T47D (cell line): ENCODE measurements around the gene SSC5D.
"Not testable (repeated sequence)": the region's sequence is repeated elsewhere in the genome, so short reads cannot be mapped to it uniquely, and the experiment has no call there.

Experiments
- DNase-seq, 2 experiments: peaks; one replicate each; pipeline versions ENCODE4 v3.0.0 to v3.0.0-alpha.2; 2011 to 2012; ENCODE audit warnings: low read depth in 1 of 2, low spot score in 1 of 2
- JUND ChIP-seq: IDR thresholded peaks from 2 replicates; pipeline ENCODE4 v1.6.1; 2012; ENCODE audit warnings: low read depth
- in situ Hi-C: cut with HindIII; loops from 2 replicates; pipeline ENCODE4 v1.10.0; 2016; ENCODE audit warnings: low sequenced_read_pairs, low pct_unique_long_range_greater_than_20kb

SSC5D gene

GRCh38 chr19:55487924-55488687, at the start of gene SSC5D:
SSC5D (plus strand) TSS chr19:55488436; CDS start chr19:55488590, 154 bp downstream.
- DNase-seq, result no peak
- in situ Hi-C loops, result no loop called here
- TF ChIP-seq JUND, result no peak

DNA sequence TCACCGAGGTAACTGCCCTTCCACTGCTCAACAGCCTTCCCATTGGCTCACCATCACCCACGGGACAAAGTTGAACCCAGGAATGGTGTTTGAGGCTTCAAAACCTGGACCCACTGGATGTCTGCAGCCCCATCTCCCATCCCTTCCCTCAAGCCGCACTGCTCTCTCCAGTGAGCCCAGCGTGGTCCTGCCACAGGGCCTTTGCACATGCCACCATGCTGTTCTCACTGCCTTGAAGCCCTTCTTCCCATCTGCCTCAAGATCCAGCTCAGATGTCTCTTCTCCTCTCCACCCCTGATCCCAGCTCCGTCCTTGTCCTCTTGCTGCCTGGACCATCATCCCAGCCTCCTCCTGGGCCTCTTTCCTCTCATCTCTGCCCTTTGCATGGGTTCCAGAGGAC, 49.2 kb upstream of the SSC5D start:
- in situ Hi-C loops, result no loop called here
- TF ChIP-seq JUND, result no peak
- DNase-seq, result no peak

DNA sequence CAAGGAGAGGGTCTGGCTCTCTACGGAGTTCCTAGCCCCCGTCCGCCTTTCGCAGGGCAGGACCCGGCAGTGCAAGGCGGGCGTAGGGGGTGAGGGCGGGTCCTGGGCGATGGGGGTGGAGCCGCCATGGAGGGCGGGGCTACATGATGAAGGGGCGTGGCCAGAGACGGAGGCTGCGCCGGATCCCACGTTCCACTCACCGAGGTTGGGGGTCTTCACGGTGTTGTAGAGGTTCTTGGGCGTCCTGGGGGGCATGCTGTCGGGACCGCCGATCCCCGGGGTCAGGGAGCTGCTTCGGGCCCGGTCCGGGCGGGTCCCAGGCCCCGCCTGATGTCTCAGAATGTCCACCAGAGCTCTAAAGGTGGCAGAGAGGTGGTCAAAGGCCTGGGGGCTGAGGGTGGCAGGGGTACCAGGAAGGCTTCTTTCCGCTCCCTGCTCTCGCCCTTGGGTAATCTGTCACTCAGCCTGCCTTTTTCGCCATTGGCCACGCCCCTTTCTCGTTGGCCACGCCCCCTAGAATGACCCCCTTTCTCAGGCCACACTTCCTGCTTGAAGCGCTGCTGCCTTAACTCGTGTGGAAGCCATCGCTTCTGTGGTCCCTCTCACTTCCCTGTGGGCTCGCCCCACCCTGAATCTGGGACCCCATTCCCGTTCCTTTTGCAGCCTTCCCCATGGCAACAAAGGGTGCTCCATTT, 47.7 kb upstream of the SSC5D start:
- TF ChIP-seq JUND, result no peak
- no peak for DNase-seq
- in situ Hi-C loops, result no loop called here

DNA sequence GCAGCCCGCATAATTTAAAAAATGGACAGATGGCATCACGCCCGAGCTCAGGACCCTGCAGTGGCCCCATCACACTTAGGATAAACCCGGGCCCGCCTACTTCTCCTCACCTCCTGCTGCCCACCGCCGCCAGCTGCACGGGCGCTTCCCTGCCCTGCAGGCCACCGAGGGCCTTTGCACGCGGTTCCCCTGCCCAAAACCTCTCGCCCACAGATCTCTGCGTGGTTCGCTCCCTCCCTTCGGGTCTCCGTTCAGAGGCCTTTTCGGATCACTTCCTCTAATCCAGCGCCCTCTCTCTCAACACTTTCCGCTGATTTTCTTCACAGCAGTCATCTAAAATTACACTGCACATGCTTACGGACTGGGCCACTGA, 46.9 kb upstream of the SSC5D start:
- no peak for DNase-seq
- no peak for TF ChIP-seq JUND
- in situ Hi-C loops, result no loop called here

GRCh38 chr19:55441692-55442321, 46.4 kb upstream of the SSC5D start:
- TF ChIP-seq JUND, result no peak
- peak in 1 of 2 experiments; percentile 47 for DNase-seq
- in situ Hi-C loops, result no loop called here

DNA sequence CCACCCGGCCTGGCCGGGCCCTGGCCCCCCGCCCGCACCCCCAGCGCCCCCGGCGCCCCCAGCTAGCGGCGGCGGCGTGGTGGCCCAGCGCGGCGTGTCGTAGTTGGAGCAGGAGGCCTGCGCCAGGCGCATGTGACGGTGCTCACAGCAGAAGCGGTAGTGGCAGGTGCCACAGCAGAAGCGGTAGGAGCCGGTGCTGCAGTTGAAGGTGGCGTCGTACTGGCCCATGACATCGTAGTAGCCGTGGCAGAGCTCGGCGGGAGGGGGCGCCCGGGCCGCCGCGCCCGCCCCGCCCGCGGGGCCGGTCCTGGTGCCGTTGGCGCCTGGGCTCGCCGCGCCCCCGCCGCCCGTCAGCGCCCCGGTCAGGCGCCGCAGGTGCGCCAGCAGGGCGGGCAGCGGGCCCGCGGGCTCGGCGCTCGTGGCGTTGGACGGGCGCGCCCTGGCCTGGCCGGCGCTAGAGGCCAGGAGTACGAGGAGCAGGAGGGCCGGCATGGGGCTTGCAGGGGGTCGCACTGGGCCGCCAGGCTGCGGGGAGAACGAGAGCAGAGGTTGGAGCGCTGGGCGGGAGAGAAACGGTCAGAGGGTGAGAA, 45.8 kb upstream of the SSC5D start:
- no peak for TF ChIP-seq JUND
- DNase-seq, result peak; percentile 55 to 65
- in situ Hi-C loops, result no loop called here

DNA sequence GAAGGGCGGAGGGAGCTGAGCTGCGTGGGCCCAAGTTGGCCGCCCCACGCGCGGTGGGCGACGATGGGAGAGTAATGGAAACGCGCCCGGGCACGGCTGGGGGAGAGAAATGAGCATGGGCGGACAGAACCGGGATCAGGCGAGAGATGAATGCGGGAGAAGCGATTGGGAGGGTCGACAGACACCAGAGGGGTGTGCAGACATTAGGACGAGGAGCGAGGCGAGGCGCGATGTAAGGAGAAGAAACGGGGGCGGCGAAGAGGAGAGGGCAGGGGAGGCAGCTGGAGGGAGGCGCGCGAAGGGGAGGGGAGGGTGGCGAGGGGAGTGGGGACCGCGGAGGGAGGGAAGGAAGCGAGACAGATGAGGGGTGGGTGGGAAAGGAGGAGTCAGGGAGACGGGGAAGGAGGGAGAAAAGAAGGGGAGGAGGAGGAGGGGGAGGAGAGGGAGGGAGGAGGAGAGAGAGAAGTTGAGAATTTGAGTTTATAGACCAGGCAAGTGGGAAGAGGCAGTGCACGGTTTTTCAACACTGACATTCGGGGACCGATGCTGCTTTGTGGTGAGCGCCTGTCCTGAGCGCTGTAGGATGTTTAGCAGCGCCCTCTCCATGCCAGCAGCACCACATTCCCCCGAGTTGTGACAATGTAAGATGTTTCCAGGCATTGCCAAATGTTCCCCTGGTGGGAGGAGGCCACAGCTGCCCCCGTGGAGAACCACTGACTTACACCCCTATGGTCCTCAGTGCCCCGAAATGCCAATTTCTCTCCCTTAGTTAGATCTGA, 45.0 kb upstream of the SSC5D start, which contains the start of gene SHISA7:
TSS of gene SHISA7 (minus strand) at position 256 of the 779 bp plus-strand sequence. CDS start 437 bp downstream, outside the sequence.
- in situ Hi-C loops, result no loop called here
- no peak for TF ChIP-seq JUND

DNA sequence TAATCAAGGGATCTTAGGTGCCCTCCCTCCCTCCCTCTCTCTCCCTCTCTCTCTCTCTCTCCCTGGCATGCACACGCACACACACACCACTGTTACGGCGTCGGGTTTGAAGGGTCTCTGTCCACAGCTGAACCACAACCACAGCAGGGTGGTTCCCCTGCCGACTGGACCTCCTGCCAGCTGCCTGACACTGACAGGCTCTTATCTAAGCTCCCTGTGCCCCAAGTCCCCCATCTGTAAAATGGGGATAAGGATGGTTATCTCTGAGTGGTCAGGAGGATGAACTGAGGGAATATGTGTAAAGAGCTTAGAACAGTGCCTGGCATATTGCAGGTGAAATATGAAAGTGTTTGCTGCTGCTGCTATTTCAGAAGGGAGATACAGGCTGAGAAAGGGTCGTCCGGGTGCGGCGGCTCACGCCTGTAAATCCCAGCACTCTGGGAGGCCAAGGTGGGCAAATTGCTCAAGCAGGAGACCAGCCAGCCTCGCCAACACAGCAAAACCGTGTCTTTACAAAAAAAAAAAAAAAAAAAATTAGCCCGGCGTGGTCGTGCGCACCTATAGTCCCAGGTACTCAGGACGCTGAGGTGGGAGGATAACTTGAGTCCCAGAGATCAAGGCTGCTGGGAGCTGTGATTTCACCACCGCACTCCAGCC, 44.3 kb upstream of the SSC5D start:
- no peak for TF ChIP-seq JUND
- no peak for DNase-seq
- in situ Hi-C loops, result no loop called here

More for the DNA sequence above, 45.0 kb upstream of the SSC5D start, which contains the start of gene SHISA7:
- DNase-seq, result no peak

- in situ Hi-C loops, result no loop called here
- no peak for DNase-seq
- no peak for TF ChIP-seq JUND
Observed at GRCh38 chr19:55444646-55445045, 43.6 kb upstream of the SSC5D start.

DNA sequence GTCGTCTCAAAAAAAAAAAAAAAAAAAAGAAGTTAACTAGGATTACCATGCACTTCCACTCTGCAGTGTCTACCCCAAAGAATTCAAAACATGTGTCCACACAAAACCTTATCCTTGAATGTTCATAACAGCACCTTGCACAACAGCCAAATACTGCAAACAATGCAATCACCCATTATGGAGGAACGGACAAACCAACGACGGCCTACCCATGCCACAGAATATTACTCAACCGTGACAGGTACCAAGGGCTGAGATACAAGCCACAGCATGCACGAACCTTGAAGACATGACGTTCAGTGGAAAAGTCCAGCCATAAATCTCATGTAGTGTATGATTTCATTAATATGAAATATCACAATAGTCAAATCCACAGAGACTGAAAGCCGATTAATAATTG, 42.2 kb upstream of the SSC5D start:
- no peak for TF ChIP-seq JUND
- in situ Hi-C loops, result no loop called here
- no peak for DNase-seq

DNA sequence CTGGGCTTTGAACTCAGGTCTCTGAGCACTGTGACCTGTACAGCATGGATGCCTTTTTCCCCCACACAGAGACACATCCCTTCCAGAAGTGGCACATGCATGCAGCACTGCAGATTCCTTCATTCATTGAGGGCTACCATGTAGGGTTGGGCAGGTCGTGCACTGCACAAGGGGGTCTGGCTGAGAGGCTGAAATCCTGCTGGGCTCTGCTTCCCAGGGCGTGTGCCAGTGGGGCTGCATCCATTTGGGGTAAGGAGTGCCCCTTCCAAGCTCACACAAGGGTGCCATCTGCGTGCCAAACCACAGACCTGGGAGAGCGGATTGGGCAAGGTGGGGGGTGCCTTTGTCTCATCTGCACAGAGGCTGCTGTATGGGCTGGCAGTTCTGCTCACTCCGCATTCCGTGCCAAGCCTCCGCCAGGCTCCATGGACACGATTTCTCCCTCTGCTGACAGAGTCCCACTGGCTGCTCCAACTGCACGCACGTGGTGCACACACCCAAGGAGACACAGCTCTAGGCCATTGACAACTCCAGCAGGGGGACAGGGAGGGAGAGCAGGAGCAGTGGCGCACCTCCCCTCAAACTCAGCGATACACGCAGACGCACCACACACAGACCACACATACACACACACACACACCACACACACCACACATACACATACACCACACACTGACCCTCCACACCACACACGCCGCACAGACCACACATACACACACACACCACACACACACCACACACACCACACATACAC, 40.6 kb upstream of the SSC5D start:
- DNase-seq, result peak in 1 of 2 experiments; percentile 78
- no peak for TF ChIP-seq JUND
- in situ Hi-C loops, result no loop called here

DNA sequence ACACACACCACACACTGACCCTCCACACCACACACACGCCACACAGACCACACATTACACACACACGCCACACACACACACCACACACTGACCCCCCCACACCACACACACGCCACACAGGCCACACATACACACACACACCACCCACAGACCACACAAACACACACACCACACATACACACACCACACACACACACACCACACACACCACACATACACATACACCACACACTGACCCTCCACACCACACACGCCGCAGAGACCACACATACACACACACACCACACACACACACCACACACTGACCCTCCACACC, 40.1 kb upstream of the SSC5D start:
- DNase-seq, in situ Hi-C loops: not testable (repeated sequence)
